GM18502 (cell line): ENCODE data around the gene PDLIM7.

Experiments used
- ATAC-seq: cut with Tn5 transposase; IDR thresholded peaks from one replicate; pipeline ENCODE4 v1.9.1; 2021; ENCODE audit warnings: mild to moderate bottlenecking; ENCODE audit not compliant: unreplicated experiment, poor library complexity

PDLIM7 gene

GRCh38 chr5:177434437-177434836 lies 63.0 kb downstream of the PDLIM7 start:
- no peak for ATAC-seq

- no peak for ATAC-seq
Observed at GRCh38 chr5:177433658-177434217, 63.7 kb downstream of the PDLIM7 start.
